Liver (tissue), 9 donors: ENCODE results near the gene KARS1. TPM values are rescaled to one million over a fixed set of nuclear protein-coding genes. Genes with fewer than 3 reads are reported as not detected.
A peak's percentile ranks its signal among the peaks of the same experiment; 100 is the strongest.

Experiments
- DNase-seq: peaks from one replicate; pipeline ENCODE4 v3.0.0-alpha.2; 2017; ENCODE audit warnings: low spot score
- H3K27ac ChIP-seq, 2 donors: one replicate each; pipeline ENCODE4 v1.7.0; 2013; ENCODE audit warnings: inconsistent platforms in 2 of 2, low read length in 2 of 2, control low read depth in 1 of 2, low read depth in 1 of 2, mild to moderate bottlenecking in 1 of 2
- H3K27me3 ChIP-seq, 4 donors: one replicate each; pipeline versions ENCODE4 v1.6.1 to v1.7.0; 2013; ENCODE audit warnings: low read length in 3 of 4, inconsistent platforms in 1 of 4, mild to moderate bottlenecking in 1 of 4, moderate library complexity in 1 of 4; ENCODE audit not compliant: control insufficient read depth in 4 of 4, insufficient read depth in 4 of 4
- H3K36me3 ChIP-seq, 4 donors: one replicate each; pipeline versions ENCODE4 v1.6.1 to v1.7.0; 2013; ENCODE audit warnings: low read length in 3 of 4, mild to moderate bottlenecking in 3 of 4, low read depth in 1 of 4, moderate library complexity in 1 of 4; ENCODE audit not compliant: control insufficient read depth in 4 of 4, insufficient read depth in 3 of 4
- H3K4me1 ChIP-seq, 4 donors: one replicate each; pipeline versions ENCODE4 v1.6.1 to v1.7.0; 2013; ENCODE audit warnings: low read length in 3 of 4, mild to moderate bottlenecking in 3 of 4, moderate library complexity in 1 of 4; ENCODE audit not compliant: control insufficient read depth in 4 of 4, insufficient read depth in 4 of 4
- H3K4me3 ChIP-seq, 3 donors: one replicate each; pipeline versions ENCODE4 v1.6.1 to v1.7.0; 2013; ENCODE audit warnings: low read length in 3 of 3, control low read depth in 1 of 3, low read depth in 1 of 3, mild to moderate bottlenecking in 1 of 3
- H3K9ac ChIP-seq, 2 donors: one replicate each; pipeline ENCODE4 v1.7.0; 2013; ENCODE audit warnings: low read length in 2 of 2, mild to moderate bottlenecking in 2 of 2, moderate library complexity in 2 of 2, control low read depth in 1 of 2, low read depth in 1 of 2
- H3K9me3 ChIP-seq, 4 donors: one replicate each; pipeline versions ENCODE4 v1.6.1 to v1.7.0; 2013; ENCODE audit warnings: low read length in 3 of 4; ENCODE audit not compliant: control insufficient read depth in 4 of 4
- CTCF ChIP-seq: fragments of 150-350 bp; IDR thresholded peaks from 2 replicates; pipeline ENCODE4 v1.5.1; 2017; ENCODE audit warnings: improper control_type of control experiment, low read depth, low read length; ENCODE audit not compliant: missing input control
- EGR1 ChIP-seq, 2 donors: IDR thresholded peaks; 2 replicates each; pipeline ENCODE4 v1.6.1; 2016 to 2018; ENCODE audit warnings: antibody characterized with exemption in 2 of 2, low read depth in 2 of 2
- FOXA1 ChIP-seq: IDR thresholded peaks from 2 replicates; pipeline ENCODE4 v1.6.1; 2016; ENCODE audit warnings: antibody characterized with exemption
- FOXA2 ChIP-seq: IDR thresholded peaks from 2 replicates; pipeline ENCODE4 v1.6.1; 2016; ENCODE audit warnings: antibody characterized with exemption
- GABPA ChIP-seq, 2 donors: IDR thresholded peaks in 1 of 2; conservative IDR thresholded peaks in 1 of 2; 2 replicates each; pipeline ENCODE4 v1.6.1; 2016; ENCODE audit warnings: antibody characterized with exemption in 2 of 2, mild to moderate bottlenecking in 1 of 2, moderate library complexity in 1 of 2
- HNF4A ChIP-seq, 2 donors: conservative IDR thresholded peaks; 2 replicates each; pipeline ENCODE4 v1.6.1; 2016; ENCODE audit warnings: antibody characterized with exemption in 2 of 2, mild to moderate bottlenecking in 2 of 2
- HNF4G ChIP-seq: IDR thresholded peaks from 2 replicates; pipeline ENCODE4 v1.6.1; 2016; ENCODE audit warnings: antibody characterized with exemption
- JUND ChIP-seq, 2 donors: IDR thresholded peaks; 2 replicates each; pipeline ENCODE4 v1.6.1; 2016; ENCODE audit warnings: antibody characterized with exemption in 2 of 2
- NR2F2 ChIP-seq: IDR thresholded peaks from 2 replicates; pipeline ENCODE4 v1.6.1; 2016; ENCODE audit warnings: antibody characterized with exemption
- RAD21 ChIP-seq, 2 donors: IDR thresholded peaks; 2 replicates each; pipeline ENCODE4 v1.6.1; 2016; ENCODE audit warnings: antibody characterized with exemption in 2 of 2, mild to moderate bottlenecking in 2 of 2
- REST ChIP-seq: IDR thresholded peaks from 2 replicates; pipeline ENCODE4 v1.6.1; 2016; ENCODE audit warnings: antibody characterized with exemption, mild to moderate bottlenecking
- RXRA ChIP-seq, 2 donors: IDR thresholded peaks; 2 replicates each; pipeline ENCODE4 v1.6.1; 2017 to 2018; ENCODE audit warnings: antibody characterized with exemption in 2 of 2, mild to moderate bottlenecking in 1 of 2
- SP1 ChIP-seq: IDR thresholded peaks from 2 replicates; pipeline ENCODE4 v1.6.1; 2018; ENCODE audit warnings: antibody characterized with exemption, mild to moderate bottlenecking
- TAF1 ChIP-seq: conservative IDR thresholded peaks from 2 replicates; pipeline ENCODE4 v1.6.1; 2016; ENCODE audit warnings: antibody characterized with exemption, mild to moderate bottlenecking
- YY1 ChIP-seq: IDR thresholded peaks from 2 replicates; pipeline ENCODE4 v1.6.1; 2016; ENCODE audit warnings: antibody characterized with exemption, mild to moderate bottlenecking
- ZBTB33 ChIP-seq: IDR thresholded peaks from 2 replicates; pipeline ENCODE4 v1.6.1; 2016; ENCODE audit warnings: antibody characterized with exemption
- WGBS: extraction: QIAGEN DNeasy Blood & Tissue Kit; methylation state at CpG from one replicate; pipeline ENCODE4 v1.1.7; 2013; 5-methylcytosine and 5-hydroxymethylcytosine counted together
- polyA plus RNA-seq, 2 donors: library from polyadenylated mRNA; stranded (reverse) in 1 of 2; unstranded in 1 of 2; fragments of 200-250 nt in 1 of 2; fragments of >200 nt in 1 of 2; fragmentation: Nextera tagmentation in 1 of 2; extraction: Ambion mirVana in 1 of 2; gene quantifications; one replicate each; pipeline versions ENCODE4 v1.2.1 to v1.2.3, GENCODE V29; 2013 to 2015
- total RNA-seq, 2 donors: library from RNA; depleted of rRNA; stranded (reverse); fragments of >200 nt; gene quantifications; one replicate each; pipeline ENCODE4 v1.2.3, GENCODE V29; 2014
- TF ChIP-seq, protein P1 (sequence below): IDR thresholded peaks from 2 replicates; pipeline ENCODE4 v1.6.1; 2016; ENCODE audit warnings: antibody characterized with exemption
- TF ChIP-seq, protein P2 (sequence below): IDR thresholded peaks from 2 replicates; pipeline ENCODE4 v1.6.1; 2016; ENCODE audit warnings: antibody characterized with exemption
- donor health status: healthy.
- donor health status: healthy.
- donor health status: healthy.
- donor health status: healthy.
- donor health status: healthy.

KARS1 gene
- total RNA-seq (10 to 100 TPM; 54.6 to 65.5 TPM), polyA plus RNA-seq (10 to 100 TPM; 47.3 to 49.9 TPM)

GRCh38 chr16:75647492-75648264 lies at the start of gene KARS1, which contains the start of gene TERF2IP:
Gene KARS1 (minus strand): TSS chr16:75647665. CDS start chr16:75647639, 26 bp downstream.
Gene TERF2IP (plus strand): TSS chr16:75647773. CDS start chr16:75647883, 110 bp downstream.
- Histone ChIP-seq H3K9ac (peak within 1 kb of the TSS; percentile 95), H3K4me3 (peak within 1 kb of the TSS; percentile 89 to 100 (median 100)), H3K9me3 (no peaks in the 10 kb centered on the region), H3K4me1 (peaks cover 9 to 53% (median 35%) of the 10 kb centered on the region in 4 donors), H3K27me3 (no peaks in the 10 kb centered on the region), H3K27ac (peak within 1 kb of the TSS; percentile 87 to 91), H3K36me3 (peaks cover 0 to 13% (median 2%) of the 10 kb centered on the region in 4 donors)
- under 1% methylated on average over 76 of the region's 76 CpGs for WGBS
- no peak for TF ChIP-seq HNF4G
- peak; percentile 93 for TF ChIP-seq TAF1
- TF ChIP-seq JUND (IDR thresholded peaks at IDR 0.05) = no peak
- TF ChIP-seq RXRA (IDR thresholded peaks at IDR 0.05) = peak; percentile 16 to 40
- peak; percentile 68 to 94 for TF ChIP-seq GABPA (IDR thresholded peaks at IDR 0.05 in 1 of 2, conservative IDR thresholded peaks at IDR 0.05 in 1 of 2)
- TF ChIP-seq RAD21 (IDR thresholded peaks at IDR 0.05) = peak in 1 of 2 donors; percentile 21
- TF ChIP-seq FOXA2 = no peak
- TF ChIP-seq ZBTB33 = peak; percentile 46
- peak; percentile 15 for TF ChIP-seq FOXA1
- peak; percentile 51 to 74 for TF ChIP-seq HNF4A (conservative IDR thresholded peaks at IDR 0.05)
- TF ChIP-seq EGR1 (IDR thresholded peaks at IDR 0.05; ENCODE audit: low read depth in 2 of 2) = peak in 1 of 2 donors; percentile 61
- TF ChIP-seq CTCF = no peak
- TF ChIP-seq, protein P1, sequence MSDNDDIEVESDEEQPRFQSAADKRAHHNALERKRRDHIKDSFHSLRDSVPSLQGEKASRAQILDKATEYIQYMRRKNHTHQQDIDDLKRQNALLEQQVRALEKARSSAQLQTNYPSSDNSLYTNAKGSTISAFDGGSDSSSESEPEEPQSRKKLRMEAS = peak; percentile 87
- TF ChIP-seq YY1 = peak; percentile 99
- peak; percentile 71 for TF ChIP-seq SP1
- peak; percentile 79 for TF ChIP-seq NR2F2
- TF ChIP-seq, protein P2, sequence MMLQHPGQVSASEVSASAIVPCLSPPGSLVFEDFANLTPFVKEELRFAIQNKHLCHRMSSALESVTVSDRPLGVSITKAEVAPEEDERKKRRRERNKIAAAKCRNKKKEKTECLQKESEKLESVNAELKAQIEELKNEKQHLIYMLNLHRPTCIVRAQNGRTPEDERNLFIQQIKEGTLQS = no peak
- TF ChIP-seq REST = peak; percentile 85
- DNase-seq = peak; percentile 95
